HCT116 (cell line): ENCODE data around the gene IST1. TPM values are rescaled to one million over a fixed set of nuclear protein-coding genes. Genes with fewer than 3 reads are reported as not detected.

Experiments
- ATAC-seq: fragments of 200-7000 bp; cut with Tn5 transposase; 2 replicates; pipeline ENCODE4 v1.9.1; 2020; ENCODE audit warnings: mild to moderate bottlenecking, moderate library complexity
- BruUV-seq: library from RNA; stranded (reverse); fragments of 400-500 nt; replicated peaks from 2 replicates; lab custom pipeline; 2021; lab: Mats Ljungman, UMichigan
- CTCF ChIA-PET: fragments of 300-600 bp; sonication (Branson Sonifier 250); formaldehyde crosslinking; loops from one replicate; lab custom pipeline; 2021; ENCODE audit warnings: antibody characterized with exemption; lab: Charles Lee
- POLR2A ChIA-PET: fragments of 300-600, 350-600 bp; sonication (Branson Sonifier 250); formaldehyde crosslinking; loops from one replicate; lab custom pipeline; 2021; ENCODE audit warnings: antibody characterized with exemption; lab: Charles Lee
- RAD21 ChIA-PET, 2 experiments: fragments of 300-600 bp; sonication (Branson Sonifier 250); formaldehyde crosslinking; loops; one replicate each; lab custom pipeline; 2023; ENCODE audit warnings: low total read pairs in 2 of 2; ENCODE audit not compliant: uncharacterized antibody in 2 of 2, unreplicated experiment in 2 of 2, low non-redundant PET in 1 of 2; lab: Charles Lee
- DNase-seq: peaks from one replicate; pipeline ENCODE4 v3.0.0-alpha.2; 2010; ENCODE audit warnings: low read depth, low spot score
- H2AFZ ChIP-seq: fragments of 200-600 bp; shearing (Covaris generic), sonication (generic); 2 replicates; pipeline ENCODE4 v1.6.1; 2017; ENCODE audit warnings: low read depth, mixed run types, mixed read lengths, antibody characterized with exemption, low read length; ENCODE audit not compliant: poor library complexity, severe bottlenecking
- H3K27ac ChIP-seq: 2 replicates; pipeline ENCODE4 v1.5.1; 2012; ENCODE audit warnings: low read depth, low read length
- H3K27me3 ChIP-seq: fragments of 200-600 bp; sonication (generic); 2 replicates; pipeline ENCODE4 v1.6.1; 2016; ENCODE audit warnings: mixed run types, low read length, mixed read lengths; ENCODE audit not compliant: insufficient read depth
- H3K36me3 ChIP-seq, 2 experiments: fragments of 200-500 bp in 1 of 2; fragments of 200-600 bp in 1 of 2; sonication (Bioruptor generic) in 1 of 2; sonication (generic) in 1 of 2; 2 replicates each; pipeline versions ENCODE4 v1.5.1 to v1.6.1; 2014 to 2016; ENCODE audit warnings: low read length in 2 of 2, inconsistent platforms in 1 of 2, mixed read lengths in 1 of 2, mixed run types in 1 of 2; ENCODE audit not compliant: insufficient read depth in 2 of 2, control insufficient read depth in 1 of 2
- H3K4me1 ChIP-seq, 2 experiments: fragments of 200-600 bp in 1 of 2; sonication (generic) in 1 of 2; 2 replicates each; pipeline versions ENCODE4 v1.5.1 to v1.6.1; 2012 to 2017; ENCODE audit warnings: low read length in 2 of 2, inconsistent platforms in 1 of 2, mild to moderate bottlenecking in 1 of 2, mixed read lengths in 1 of 2, mixed run types in 1 of 2, moderate library complexity in 1 of 2; ENCODE audit not compliant: insufficient read depth in 2 of 2, control insufficient read depth in 1 of 2
- H3K4me2 ChIP-seq: fragments of 200-600 bp; sonication (generic); 2 replicates; pipeline ENCODE4 v1.6.1; 2017; ENCODE audit warnings: mixed run types, low read length, mixed read lengths
- H3K4me3 ChIP-seq, 2 experiments: fragments of 200-600 bp in 1 of 2; sonication (generic) in 1 of 2; replicated peaks in 1 of 2; 2 replicates each; pipeline ENCODE4 v1.5.1; 2011 to 2016; ENCODE audit warnings: low read length in 2 of 2, control low read depth in 1 of 2, low read depth in 1 of 2, mild to moderate bottlenecking in 1 of 2, mixed read lengths in 1 of 2, mixed run types in 1 of 2
- H3K79me2 ChIP-seq: fragments of 200-600 bp; sonication (generic); 2 replicates; pipeline ENCODE4 v1.6.1; 2017; ENCODE audit warnings: mild to moderate bottlenecking, mixed run types, low read length, moderate library complexity, mixed read lengths; ENCODE audit not compliant: insufficient read depth
- H3K9ac ChIP-seq: fragments of 200-600 bp; sonication (generic); 2 replicates; pipeline ENCODE4 v1.6.1; 2016; ENCODE audit warnings: low read length, mixed read lengths
- H3K9me2 ChIP-seq: fragments of 200-600 bp; sonication (generic), shearing (Covaris generic); 2 replicates; pipeline ENCODE4 v1.6.1; 2017; ENCODE audit warnings: mixed run types, mild to moderate bottlenecking, moderate library complexity; ENCODE audit not compliant: insufficient read depth
- H3K9me3 ChIP-seq, 2 experiments: fragments of 200-500 bp in 1 of 2; fragments of 200-600 bp in 1 of 2; sonication (Bioruptor generic) in 1 of 2; sonication (generic) in 1 of 2; 2 replicates each; pipeline ENCODE4 v1.6.1; 2014 to 2017; ENCODE audit warnings: low read length in 2 of 2, mixed read lengths in 2 of 2, inconsistent platforms in 1 of 2, low read depth in 1 of 2, mild to moderate bottlenecking in 1 of 2, mixed run types in 1 of 2, moderate library complexity in 1 of 2; ENCODE audit not compliant: control insufficient read depth in 1 of 2, insufficient read depth in 1 of 2
- H4K20me1 ChIP-seq: fragments of 200-600 bp; sonication (generic), shearing (Covaris generic); 2 replicates; pipeline ENCODE4 v1.6.1; 2017; ENCODE audit warnings: mixed run types, mild to moderate bottlenecking, moderate library complexity; ENCODE audit not compliant: insufficient read depth
- CBX3 ChIP-seq: IDR thresholded peaks from 2 replicates; pipeline ENCODE4 v1.6.1; 2012; ENCODE audit warnings: low read depth
- CEBPB ChIP-seq: IDR thresholded peaks from 2 replicates; pipeline ENCODE4 v1.6.1; 2012; ENCODE audit warnings: low read depth
- CTCF ChIP-seq, 3 experiments: fragments of 200-600 bp in 1 of 3; sonication (generic) in 1 of 3; IDR thresholded peaks in 2 of 3; conservative IDR thresholded peaks in 1 of 3; 2 replicates each; pipeline ENCODE4 v1.5.1; 2012 to 2017; ENCODE audit warnings: low read depth in 2 of 3, low read length in 2 of 3, antibody characterized with exemption in 1 of 3, borderline replicate concordance in 1 of 3, control low read depth in 1 of 3, mild to moderate bottlenecking in 1 of 3, mixed read lengths in 1 of 3, mixed run types in 1 of 3, moderate library complexity in 1 of 3; ENCODE audit not compliant: insufficient read depth in 1 of 3
- EGR1 ChIP-seq: IDR thresholded peaks from 2 replicates; pipeline ENCODE4 v1.6.1; 2012; ENCODE audit warnings: low read depth
- ELF1 ChIP-seq: IDR thresholded peaks from 2 replicates; pipeline ENCODE4 v1.6.1; 2012; ENCODE audit warnings: low read depth, borderline replicate concordance
- EZH2phosphoT487 ChIP-seq: fragments of 200-600 bp; IDR thresholded peaks from 2 replicates; pipeline ENCODE4 v1.6.1; 2018; ENCODE audit warnings: antibody characterized with exemption, borderline replicate concordance
- FOSL1 ChIP-seq: IDR thresholded peaks from 2 replicates; pipeline ENCODE4 v1.6.1; 2012; ENCODE audit warnings: low read depth
- JUND ChIP-seq: IDR thresholded peaks from 2 replicates; pipeline ENCODE4 v1.6.1; 2012
- MAX ChIP-seq: IDR thresholded peaks from 2 replicates; pipeline ENCODE4 v1.6.1; 2012
- POLR2A ChIP-seq: IDR thresholded peaks from 2 replicates; pipeline ENCODE4 v1.7.0; 2011; ENCODE audit warnings: borderline replicate concordance; ENCODE audit not compliant: insufficient read depth, insufficient read length; ENCODE audit errors: extremely low read depth
- RAD21 ChIP-seq: IDR thresholded peaks from 2 replicates; pipeline ENCODE4 v1.6.1; 2012; ENCODE audit warnings: low read depth, mild to moderate bottlenecking
- REST ChIP-seq: IDR thresholded peaks from 2 replicates; pipeline ENCODE4 v1.6.1; 2012; ENCODE audit warnings: low read depth
- SIN3A ChIP-seq: IDR thresholded peaks from 2 replicates; pipeline ENCODE4 v1.6.1; 2012; ENCODE audit warnings: low read depth
- SP1 ChIP-seq: IDR thresholded peaks from 2 replicates; pipeline ENCODE4 v1.6.1; 2012; ENCODE audit warnings: low read depth
- SRF ChIP-seq: IDR thresholded peaks from 2 replicates; pipeline ENCODE4 v1.6.1; 2012; ENCODE audit warnings: low read depth
- TCF7L2 ChIP-seq: IDR thresholded peaks from 2 replicates; pipeline ENCODE4 v1.7.0; 2011; ENCODE audit warnings: borderline replicate concordance, inconsistent platforms; ENCODE audit not compliant: insufficient read depth, insufficient read length; ENCODE audit errors: extremely low read depth
- YY1 ChIP-seq: IDR thresholded peaks from 2 replicates; pipeline ENCODE4 v1.6.1; 2011; ENCODE audit warnings: low read length, low read depth, moderate library complexity, mild to moderate bottlenecking; ENCODE audit not compliant: insufficient replicate concordance; ENCODE audit errors: extremely low read depth
- ZFX ChIP-seq: fragments of 450-650 bp; IDR thresholded peaks from 2 replicates; pipeline ENCODE4 v1.6.1; 2017
- ZNF274 ChIP-seq: fragments of 200-500 bp; sonication (Bioruptor generic); IDR thresholded peaks from 2 replicates; pipeline ENCODE4 v1.6.1; 2014; ENCODE audit warnings: mild to moderate bottlenecking, low read depth, low read length, inconsistent platforms
- intact Hi-C: fragments of 100-400 bp; cut with micrococcal nuclease; formaldehyde crosslinking; loops from 2 replicates; pipeline ENCODE4 v1.10.0; 2022
- total RNA-seq: library from RNA; stranded (reverse); gene quantifications from one replicate; pipeline ENCODE4 v1.2.1, GENCODE V29; 2021; ENCODE audit not compliant: unreplicated experiment

The IST1 gene
- total RNA-seq, 1 experiment from 2014 or later, result 191 TPM

- Histone ChIP-seq H3K27ac (no peak overlapping the region), H3K9me2 (no peaks in the 10 kb centered on the region), H3K4me3 (no peak overlapping the region), H4K20me1 (peaks cover 44% of the 10 kb centered on the region), H3K4me1 (no peaks in the 10 kb centered on the region), H3K36me3 (peaks cover 11 to 25% of the 10 kb centered on the region in 2 experiments), H3K9me3 (no peaks in the 10 kb centered on the region), H3K4me2 (no peak overlapping the region), H3K79me2 (peaks cover 100% of the 10 kb centered on the region), H2AFZ (no peak overlapping the region), H3K9ac (no peak overlapping the region), H3K27me3 (no peaks in the 10 kb centered on the region)
- intact Hi-C loops, result no loop called here
- RAD21 ChIA-PET, result no interaction called here
- TF ChIP-seq ELF1 (no peak), JUND (no peak), TCF7L2 (no peak), SP1 (no peak), RAD21 (no peak), SRF (no peak), POLR2A (no peak), FOSL1 (no peak), MAX (no peak), CTCF (IDR thresholded peaks at IDR 0.05 in 2 of 3, conservative IDR thresholded peaks at IDR 0.05 in 1 of 3; ENCODE audit: borderline replicate concordance in 1 of 3, insufficient read depth in 1 of 3, low read depth in 2 of 3, low read length in 2 of 3) (no peak), REST (no peak), EZH2phosphoT487 (no peak), CBX3 (no peak), ZFX (no peak), ZNF274 (no peak), EGR1 (no peak), CEBPB (no peak), SIN3A (no peak), YY1 (no peak)
- ATAC-seq (no peak), DNase-seq (no peak)
- no TSS peak for BruUV-seq
- CTCF ChIA-PET, result interaction anchor here (1.0 to 1.5 kb wide), 2 partner anchors 30 to 49 kb away, joined by 3 read pairs; no protein-coding TSS in a partner anchor
- POLR2A ChIA-PET, result interaction anchor here (1.2 kb wide), 1 partner anchor 9 kb away, joined by 3 read pairs; no protein-coding TSS in a partner anchor
Observed at GRCh38 chr16:71912534-71913275, 17.4 kb downstream of the IST1 start.
